ENCODE measurements around the gene BAG2.

DNA sequence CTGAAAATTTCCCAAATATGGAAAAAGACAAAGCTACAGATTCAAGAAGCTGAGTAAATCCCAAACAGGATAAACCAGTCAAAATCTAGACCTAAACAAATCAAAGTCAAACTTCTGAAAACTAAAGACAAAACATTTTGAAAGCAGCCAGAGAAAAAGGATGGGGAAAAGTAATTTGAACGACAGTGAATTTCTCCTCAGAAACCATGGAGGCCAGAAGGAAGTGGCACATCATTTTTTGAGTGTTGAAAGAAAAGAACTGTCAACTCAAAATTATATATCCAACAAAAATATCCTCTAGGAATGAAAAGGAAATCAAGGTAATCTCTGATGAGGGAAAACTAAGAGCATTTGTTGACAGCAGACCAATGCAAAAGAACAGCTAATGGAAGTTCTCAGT lies 43.1 kb downstream of the BAG2 start:
- TF ChIP-seq, protein P1, sequence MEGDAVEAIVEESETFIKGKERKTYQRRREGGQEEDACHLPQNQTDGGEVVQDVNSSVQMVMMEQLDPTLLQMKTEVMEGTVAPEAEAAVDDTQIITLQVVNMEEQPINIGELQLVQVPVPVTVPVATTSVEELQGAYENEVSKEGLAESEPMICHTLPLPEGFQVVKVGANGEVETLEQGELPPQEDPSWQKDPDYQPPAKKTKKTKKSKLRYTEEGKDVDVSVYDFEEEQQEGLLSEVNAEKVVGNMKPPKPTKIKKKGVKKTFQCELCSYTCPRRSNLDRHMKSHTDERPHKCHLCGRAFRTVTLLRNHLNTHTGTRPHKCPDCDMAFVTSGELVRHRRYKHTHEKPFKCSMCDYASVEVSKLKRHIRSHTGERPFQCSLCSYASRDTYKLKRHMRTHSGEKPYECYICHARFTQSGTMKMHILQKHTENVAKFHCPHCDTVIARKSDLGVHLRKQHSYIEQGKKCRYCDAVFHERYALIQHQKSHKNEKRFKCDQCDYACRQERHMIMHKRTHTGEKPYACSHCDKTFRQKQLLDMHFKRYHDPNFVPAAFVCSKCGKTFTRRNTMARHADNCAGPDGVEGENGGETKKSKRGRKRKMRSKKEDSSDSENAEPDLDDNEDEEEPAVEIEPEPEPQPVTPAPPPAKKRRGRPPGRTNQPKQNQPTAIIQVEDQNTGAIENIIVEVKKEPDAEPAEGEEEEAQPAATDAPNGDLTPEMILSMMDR (IDR thresholded peaks at IDR 0.05 in 4 of 5, conservative IDR thresholded peaks at IDR 0.05 in 1 of 5), result no peak
- TF ChIP-seq POLR2A (IDR thresholded peaks at IDR 0.05), result no peak
